Right ventricle myocardium superior (tissue), 1 donor: Measurements from ENCODE around the gene SIAH3. TPM values are rescaled to one million over a fixed set of nuclear protein-coding genes. Genes with fewer than 3 reads are reported as not detected.
A peak's percentile ranks its signal among the peaks of the same experiment; 100 is the strongest.

Source experiments
- ATAC-seq: fragments of 200-7000 bp; cut with Tn5 transposase; one replicate; pipeline ENCODE4 v1.9.1; 2020; ENCODE audit warnings: mild to moderate bottlenecking; ENCODE audit not compliant: poor library complexity
- DNase-seq: peaks from one replicate; pipeline ENCODE4 v3.0.0-alpha.2; 2020
- intact Hi-C: fragments of 100-400 bp; cut with DNase I; formaldehyde crosslinking; loops from one replicate; pipeline ENCODE4 v1.11.2; 2022
- total RNA-seq: library from RNA; stranded (reverse); fragmentation: NEBNext Ultra II Directional; extraction: Animal tissue kit (Norgen Biotek cat#: 25700); gene quantifications from one replicate; pipeline ENCODE4 v1.2.1, GENCODE V29; 2021
- donor health status: DM: no; HTN: yes; CAD: no; lungs with severe emphysema.

The SIAH3 gene
- total RNA-seq, 1 donor from 2014 or later, result not detected

DNA sequence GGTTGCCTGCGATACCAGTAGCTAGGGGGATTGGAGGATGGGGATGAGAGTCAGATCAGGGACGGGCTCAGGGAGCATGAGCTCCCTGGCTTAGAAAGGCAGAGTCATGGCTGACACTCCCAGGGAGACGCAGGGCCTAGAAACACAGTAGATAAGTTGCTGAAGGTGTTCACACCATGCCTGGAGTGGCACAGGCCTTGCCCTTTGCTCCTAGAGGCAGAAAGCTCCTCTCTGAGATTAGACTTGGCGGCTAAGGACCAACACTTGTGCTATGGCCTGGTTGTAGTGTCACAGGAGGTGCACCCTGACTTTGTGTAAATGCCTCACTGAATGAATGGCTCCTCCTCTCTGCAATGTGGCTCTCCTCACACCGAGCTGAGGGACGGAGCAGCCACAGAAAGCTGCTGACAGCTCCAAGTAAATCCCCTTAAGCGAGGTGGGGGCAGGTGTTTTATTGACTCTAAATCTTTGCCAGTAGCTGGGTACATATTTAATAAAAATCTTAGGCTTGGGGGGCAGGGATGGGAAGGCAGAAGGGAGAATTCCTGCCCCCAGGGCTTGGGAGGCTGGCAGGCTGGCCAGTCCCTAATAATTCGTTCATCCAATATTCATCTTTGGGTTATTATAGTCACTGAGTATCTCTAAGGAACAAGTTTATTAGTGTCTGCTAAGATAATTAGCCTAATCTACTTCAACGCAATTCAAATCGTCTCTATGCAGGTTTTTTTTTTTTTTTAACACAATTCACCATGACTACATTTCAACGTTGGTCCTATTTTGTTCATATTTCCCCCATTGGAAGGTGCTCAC, 54.9 kb downstream of the SIAH3 start:
- intact Hi-C loops, result no loop called here
- DNase-seq (no peak), ATAC-seq (peak; percentile 73)

- intact Hi-C loops, result no loop called here
- ATAC-seq (no peak), DNase-seq (no peak)
These were observed 58.7 kb downstream of the SIAH3 start for GRCh38 chr13:45792827-45793303.

- ATAC-seq (no peak), DNase-seq (no peak)
- intact Hi-C loops, result no loop called here
These were observed 63.5 kb downstream of the SIAH3 start for GRCh38 chr13:45788011-45788410.

GRCh38 chr13:45787346-45787745, 64.2 kb downstream of the SIAH3 start:
- ATAC-seq (no peak), DNase-seq (no peak)
- intact Hi-C loops, result no loop called here

- peak; percentile 45 for DNase-seq
- ATAC-seq, result peak; percentile 42
- intact Hi-C loops, result no loop called here
These were observed 65.1 kb downstream of the SIAH3 start for GRCh38 chr13:45786293-45786920.

DNA sequence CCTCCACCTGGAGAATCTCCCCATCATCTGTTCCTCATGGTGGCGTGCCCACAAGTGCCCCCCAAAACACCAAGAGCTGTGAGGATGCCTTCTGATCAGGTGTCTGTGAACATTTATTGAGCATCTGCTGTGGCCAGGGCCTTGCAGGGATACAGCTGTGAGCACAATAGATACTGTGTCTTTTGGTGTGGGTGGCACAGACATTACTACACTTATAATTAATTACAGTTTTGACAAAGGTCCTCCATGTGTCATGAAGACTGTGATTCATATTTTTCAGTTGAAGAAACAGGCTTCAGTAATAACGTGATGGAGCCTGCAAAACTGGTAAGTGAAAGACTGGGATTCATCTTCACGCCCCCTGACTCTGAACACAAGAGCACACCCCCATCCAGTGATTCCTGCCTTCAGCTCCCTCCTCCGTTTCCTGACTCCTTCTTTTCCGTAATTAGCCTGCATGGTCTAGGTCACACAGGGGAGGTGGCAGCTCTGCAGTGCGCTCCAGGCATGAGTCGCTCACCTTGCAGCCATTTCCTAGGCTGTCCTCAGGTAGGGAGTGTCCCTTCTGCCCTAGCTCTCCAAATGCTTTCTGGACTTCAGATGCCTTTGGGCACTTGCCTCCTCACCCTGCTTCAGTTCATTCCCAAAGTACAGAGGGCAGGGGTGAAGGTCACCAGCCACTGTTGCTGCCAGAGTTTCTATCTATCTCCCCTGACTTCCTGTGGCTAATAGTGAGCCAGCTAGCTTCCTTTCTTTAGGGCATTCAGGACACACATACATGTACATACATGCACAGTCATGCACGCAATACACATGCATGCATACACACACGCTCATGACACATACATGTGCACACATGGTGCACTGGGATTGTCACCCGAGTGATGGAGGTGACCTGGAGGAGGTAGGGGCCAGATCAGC, 66.5 kb downstream of the SIAH3 start:
- DNase-seq (no peak), ATAC-seq (no peak)
- intact Hi-C loops, result no loop called here

GRCh38 chr13:45783346-45784043, 68.1 kb downstream of the SIAH3 start:
- intact Hi-C loops, result no loop called here
- no peak for DNase-seq
- no peak for ATAC-seq

GRCh38 chr13:45782327-45783045, 69.1 kb downstream of the SIAH3 start:
- DNase-seq, result no peak
- intact Hi-C loops, result no loop called here
- no peak for ATAC-seq

DNA sequence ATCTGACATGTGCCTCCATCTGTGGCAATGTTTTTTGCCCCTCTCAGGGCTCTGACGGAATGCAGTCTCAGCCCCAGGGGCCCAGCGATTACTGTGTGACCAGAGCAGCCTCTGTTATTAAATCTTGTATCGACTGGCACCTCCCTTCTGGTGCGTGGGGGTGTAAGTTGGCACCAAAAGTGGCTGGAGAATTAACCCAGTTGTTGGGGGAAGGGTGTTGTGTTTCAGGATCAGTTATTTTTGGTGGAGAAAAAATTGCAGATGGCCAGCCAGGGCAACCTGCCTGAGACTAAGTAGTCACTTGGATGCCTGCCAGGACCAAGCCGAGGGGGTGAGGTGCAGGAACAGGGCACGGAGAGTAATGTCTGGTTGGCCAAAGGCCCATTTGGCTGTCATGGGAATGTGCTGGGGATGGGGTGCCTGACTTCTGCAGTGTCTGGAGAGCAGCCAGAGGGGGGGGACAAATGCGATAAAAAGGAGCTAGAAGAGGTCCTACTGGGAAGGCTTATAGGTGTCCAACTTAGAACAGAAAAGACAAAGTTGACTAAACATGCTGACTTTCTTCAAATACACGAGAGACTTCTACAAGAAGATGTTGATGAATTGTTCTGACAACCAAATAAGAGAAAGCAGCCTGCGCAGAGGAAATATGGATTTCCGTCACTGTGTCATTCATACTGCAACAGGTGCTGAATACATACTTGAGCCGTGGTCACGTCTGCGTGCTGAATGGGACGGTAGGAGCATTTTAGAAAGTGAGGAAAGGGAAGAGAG, 69.8 kb downstream of the SIAH3 start:
- intact Hi-C loops, result no loop called here
- DNase-seq (peak; percentile 80), ATAC-seq (peak; percentile 92)

- DNase-seq (no peak), ATAC-seq (no peak)
- intact Hi-C loops, result no loop called here
These were observed 71.7 kb downstream of the SIAH3 start for GRCh38 chr13:45779901-45780300.

- no peak for DNase-seq
- intact Hi-C loops, result no loop called here
- no peak for ATAC-seq
These were observed 72.7 kb downstream of the SIAH3 start for GRCh38 chr13:45778882-45779281.

- ATAC-seq (no peak), DNase-seq (no peak)
- intact Hi-C loops, result no loop called here
These were observed 74.8 kb downstream of the SIAH3 start for GRCh38 chr13:45776748-45777147.

DNA sequence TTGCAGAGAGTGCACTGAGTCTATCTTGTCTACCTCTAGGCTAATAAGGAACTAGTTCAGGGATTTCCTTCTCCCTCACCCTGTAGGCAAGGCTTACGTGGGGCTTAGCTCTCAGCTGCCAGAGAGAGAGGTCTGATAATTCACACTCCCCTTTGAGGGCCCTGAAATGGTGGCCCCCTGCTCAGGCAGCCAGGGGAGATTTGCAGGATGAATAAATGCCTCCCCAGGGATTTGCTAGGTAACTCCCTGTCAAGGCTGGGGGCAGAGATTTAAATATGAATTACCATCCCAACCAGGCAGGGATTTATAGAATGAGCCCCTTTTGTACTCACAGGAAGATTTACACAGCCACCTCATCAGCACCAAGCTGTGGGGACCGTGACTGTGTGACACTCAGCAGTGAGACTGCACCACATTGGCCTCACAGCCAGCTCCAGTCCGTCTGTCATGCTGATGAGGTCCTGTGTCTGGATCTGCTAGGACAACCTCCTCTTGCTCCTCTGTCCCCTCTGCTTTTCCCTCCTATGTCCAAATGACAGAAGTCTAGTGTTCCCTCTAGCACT, 76.1 kb downstream of the SIAH3 start:
- intact Hi-C loops, result no loop called here
- no peak for DNase-seq
- no peak for ATAC-seq

- DNase-seq (no peak), ATAC-seq (no peak)
- intact Hi-C loops, result no loop called here
These were observed 77.6 kb downstream of the SIAH3 start for GRCh38 chr13:45773944-45774343.

DNA sequence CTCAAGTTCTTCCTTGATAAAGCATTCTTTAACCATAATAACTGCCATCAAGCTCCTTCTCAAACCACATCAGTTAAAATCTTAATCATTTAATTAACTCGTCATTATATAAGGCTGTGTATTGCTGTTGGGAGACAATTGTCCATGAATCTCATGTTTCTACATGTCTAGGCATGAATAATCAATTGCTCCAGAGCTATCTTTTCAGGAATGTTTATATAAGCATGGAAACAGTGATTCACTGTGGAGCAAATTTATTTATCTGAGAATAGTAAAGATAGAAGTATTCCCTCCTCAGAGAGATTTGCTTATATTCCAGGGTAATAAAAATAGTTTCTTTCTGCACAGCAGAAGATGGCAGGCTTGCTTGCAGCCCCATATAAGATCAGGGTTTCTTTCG, 78.3 kb downstream of the SIAH3 start:
- ATAC-seq (no peak), DNase-seq (no peak)
- intact Hi-C loops, result no loop called here

GRCh38 chr13:45770886-45771285, 80.7 kb downstream of the SIAH3 start:
- intact Hi-C loops, result no loop called here
- DNase-seq (no peak), ATAC-seq (no peak)
